SK-N-SH (cell line): ENCODE measurements around the gene TMEM107.

Source experiments
- EZH2phosphoT487 ChIP-seq: fragments of 200-600 bp; sonication (generic); IDR thresholded peaks from 2 replicates; pipeline ENCODE4 v1.6.1; 2017; ENCODE audit warnings: low read depth, mixed run types, mild to moderate bottlenecking, antibody characterized with exemption, moderate library complexity, borderline replicate concordance
- FOXM1 ChIP-seq: IDR thresholded peaks from 2 replicates; pipeline ENCODE4 v1.4.0; 2012; ENCODE audit warnings: low read depth, mild to moderate bottlenecking
- GABPA ChIP-seq: IDR thresholded peaks from 2 replicates; pipeline ENCODE4 v1.4.0; 2012; ENCODE audit warnings: low read depth, mild to moderate bottlenecking
- MAX ChIP-seq: IDR thresholded peaks from 2 replicates; pipeline ENCODE4 v1.4.0; 2012; ENCODE audit warnings: low read depth
- POLR2AphosphoS5 ChIP-seq: IDR thresholded peaks from 2 replicates; pipeline ENCODE4 v1.6.1; 2012; ENCODE audit warnings: low read depth, low read length
- RAD21 ChIP-seq: IDR thresholded peaks from 2 replicates; pipeline ENCODE4 v1.6.1; 2012; ENCODE audit warnings: mild to moderate bottlenecking, low read length
- RFX5 ChIP-seq: IDR thresholded peaks from 2 replicates; pipeline ENCODE4 v1.6.1; 2012; ENCODE audit warnings: mild to moderate bottlenecking, improper control_type of control experiment, low read length
- RXRA ChIP-seq: IDR thresholded peaks from 2 replicates; pipeline ENCODE4 v1.4.0; 2012; ENCODE audit warnings: low read depth, mild to moderate bottlenecking, borderline replicate concordance
- TF ChIP-seq, protein P1 (sequence below): fragments of 200-600 bp; sonication (generic); IDR thresholded peaks from 2 replicates; pipeline ENCODE4 v1.6.1; 2017; ENCODE audit warnings: antibody characterized with exemption, mild to moderate bottlenecking, moderate library complexity
- TF ChIP-seq, protein P2 (sequence below): fragments of 150-350 bp; IDR thresholded peaks from 2 replicates; pipeline ENCODE4 v1.6.1; 2016; ENCODE audit warnings: mild to moderate bottlenecking, low read depth, low read length

GRCh38 chr17:8160224-8160577 is 16.0 kb downstream of the TMEM107 start:
- TF ChIP-seq EZH2phosphoT487 = no peak
- TF ChIP-seq, protein P1, sequence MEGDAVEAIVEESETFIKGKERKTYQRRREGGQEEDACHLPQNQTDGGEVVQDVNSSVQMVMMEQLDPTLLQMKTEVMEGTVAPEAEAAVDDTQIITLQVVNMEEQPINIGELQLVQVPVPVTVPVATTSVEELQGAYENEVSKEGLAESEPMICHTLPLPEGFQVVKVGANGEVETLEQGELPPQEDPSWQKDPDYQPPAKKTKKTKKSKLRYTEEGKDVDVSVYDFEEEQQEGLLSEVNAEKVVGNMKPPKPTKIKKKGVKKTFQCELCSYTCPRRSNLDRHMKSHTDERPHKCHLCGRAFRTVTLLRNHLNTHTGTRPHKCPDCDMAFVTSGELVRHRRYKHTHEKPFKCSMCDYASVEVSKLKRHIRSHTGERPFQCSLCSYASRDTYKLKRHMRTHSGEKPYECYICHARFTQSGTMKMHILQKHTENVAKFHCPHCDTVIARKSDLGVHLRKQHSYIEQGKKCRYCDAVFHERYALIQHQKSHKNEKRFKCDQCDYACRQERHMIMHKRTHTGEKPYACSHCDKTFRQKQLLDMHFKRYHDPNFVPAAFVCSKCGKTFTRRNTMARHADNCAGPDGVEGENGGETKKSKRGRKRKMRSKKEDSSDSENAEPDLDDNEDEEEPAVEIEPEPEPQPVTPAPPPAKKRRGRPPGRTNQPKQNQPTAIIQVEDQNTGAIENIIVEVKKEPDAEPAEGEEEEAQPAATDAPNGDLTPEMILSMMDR = no peak
- TF ChIP-seq RFX5 = no peak
- TF ChIP-seq MAX = no peak
- no peak for TF ChIP-seq POLR2AphosphoS5
- TF ChIP-seq FOXM1 = no peak
- TF ChIP-seq RAD21 = no peak
- TF ChIP-seq, protein P2, sequence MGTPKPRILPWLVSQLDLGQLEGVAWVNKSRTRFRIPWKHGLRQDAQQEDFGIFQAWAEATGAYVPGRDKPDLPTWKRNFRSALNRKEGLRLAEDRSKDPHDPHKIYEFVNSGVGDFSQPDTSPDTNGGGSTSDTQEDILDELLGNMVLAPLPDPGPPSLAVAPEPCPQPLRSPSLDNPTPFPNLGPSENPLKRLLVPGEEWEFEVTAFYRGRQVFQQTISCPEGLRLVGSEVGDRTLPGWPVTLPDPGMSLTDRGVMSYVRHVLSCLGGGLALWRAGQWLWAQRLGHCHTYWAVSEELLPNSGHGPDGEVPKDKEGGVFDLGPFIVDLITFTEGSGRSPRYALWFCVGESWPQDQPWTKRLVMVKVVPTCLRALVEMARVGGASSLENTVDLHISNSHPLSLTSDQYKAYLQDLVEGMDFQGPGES = no peak
- no peak for TF ChIP-seq GABPA
- no peak for TF ChIP-seq RXRA
